GM18508 (cell line): ENCODE results near the gene PTPRJ.

Source experiments
- ATAC-seq: cut with Tn5 transposase; IDR thresholded peaks from one replicate; pipeline ENCODE4 v1.9.1; 2021; ENCODE audit warnings: moderate number of reproducible peaks; ENCODE audit not compliant: insufficient read depth, unreplicated experiment

PTPRJ gene

GRCh38 chr11:48083421-48083820 lies 103.1 kb downstream of the PTPRJ start:
- no peak for ATAC-seq

- ATAC-seq = no peak
These were observed 105.3 kb downstream of the PTPRJ start for GRCh38 chr11:48085688-48086087.

- no peak for ATAC-seq
These were observed 107.1 kb downstream of the PTPRJ start for GRCh38 chr11:48087422-48087821.

GRCh38 chr11:48087974-48088681 lies 107.8 kb downstream of the PTPRJ start:
- ATAC-seq = no peak

GRCh38 chr11:48088682-48089050 lies 108.3 kb downstream of the PTPRJ start:
- no peak for ATAC-seq

- no peak for ATAC-seq
These were observed 109.8 kb downstream of the PTPRJ start for GRCh38 chr11:48090174-48090573.

- no peak for ATAC-seq
These were observed 111.2 kb downstream of the PTPRJ start for GRCh38 chr11:48091426-48092102.

GRCh38 chr11:48093323-48093722 lies 113.0 kb downstream of the PTPRJ start:
- no peak for ATAC-seq

- ATAC-seq = no peak
These were observed 113.7 kb downstream of the PTPRJ start for GRCh38 chr11:48093795-48094642.

GRCh38 chr11:48094643-48095339 lies 114.4 kb downstream of the PTPRJ start:
- ATAC-seq = no peak

GRCh38 chr11:48095779-48096470 lies 115.6 kb downstream of the PTPRJ start:
- ATAC-seq = no peak

- no peak for ATAC-seq
These were observed 116.5 kb downstream of the PTPRJ start for GRCh38 chr11:48096588-48097525.

GRCh38 chr11:48098024-48098423 lies 117.7 kb downstream of the PTPRJ start:
- no peak for ATAC-seq

- ATAC-seq = no peak
These were observed 119.6 kb downstream of the PTPRJ start for GRCh38 chr11:48099916-48100446.

- no peak for ATAC-seq
These were observed 120.8 kb downstream of the PTPRJ start for GRCh38 chr11:48101044-48101733.

- ATAC-seq = no peak
These were observed 121.6 kb downstream of the PTPRJ start for GRCh38 chr11:48101958-48102357.

- no peak for ATAC-seq
These were observed 123.5 kb downstream of the PTPRJ start for GRCh38 chr11:48103621-48104567.
